Lung microvascular endothelial cell (primary cell): ENCODE results near the gene PPP6R1. TPM values are rescaled to one million over a fixed set of nuclear protein-coding genes. Genes with fewer than 3 reads are reported as not detected.

Experiments
- total RNA-seq: library from RNA; depleted of rRNA; stranded (reverse); fragments of >200 nt; gene quantifications from 2 replicates; pipeline ENCODE4 v1.2.1, GENCODE V29; 2014

PPP6R1 gene
- total RNA-seq, 1 donor from 2014 or later: 24.8 TPM

Other genes with a start within 250 kb of the PPP6R1 start
- not detected in 2 replicates for gene GP6, start 220.8 kb downstream of the PPP6R1 start, total RNA-seq
- gene RDH13, start 195.9 kb downstream of the PPP6R1 start, total RNA-seq: 10.2 and 19.0 TPM in 2 replicates
- 9.9 and 12.0 TPM in 2 replicates for gene EPS8L1, start 183.1 kb downstream of the PPP6R1 start, total RNA-seq
- 18.1 and 25.8 TPM in 2 replicates for gene PPP1R12C, start 141.4 kb downstream of the PPP6R1 start, total RNA-seq
- 1.7 TPM in 1 of 2 replicates, not detected in the other for gene TNNT1, start 109.8 kb downstream of the PPP6R1 start, total RNA-seq
- not detected in 2 replicates for gene TNNI3, start 101.3 kb downstream of the PPP6R1 start, total RNA-seq
- gene DNAAF3, start 92.4 kb downstream of the PPP6R1 start, total RNA-seq: 0.22 and 0.40 TPM in 2 replicates
- not detected in 2 replicates for gene SYT5, start 78.7 kb downstream of the PPP6R1 start, total RNA-seq
- under 0.01 TPM in 2 replicates for gene PTPRH, start 49.5 kb downstream of the PPP6R1 start, total RNA-seq
- gene TMEM86B, start 30.3 kb downstream of the PPP6R1 start, total RNA-seq: 0.44 and 0.99 TPM in 2 replicates
- gene HSPBP1, start 21.1 kb upstream of the PPP6R1 start, total RNA-seq: 17.2 and 19.0 TPM in 2 replicates
- under 0.01 and 1.2 TPM in 2 replicates for gene BRSK1, start 25.0 kb upstream of the PPP6R1 start, total RNA-seq
- gene TMEM150B, start 66.3 kb upstream of the PPP6R1 start, total RNA-seq: not detected in 2 replicates
- 2.2 and 3.0 TPM in 2 replicates for gene KMT5C, start 80.9 kb upstream of the PPP6R1 start, total RNA-seq
- not detected in 2 replicates for gene COX6B2, start 95.7 kb upstream of the PPP6R1 start, total RNA-seq
- not detected in 2 replicates for gene GARIN5B, start 104.2 kb upstream of the PPP6R1 start, total RNA-seq
- gene IL11, start 111.4 kb upstream of the PPP6R1 start, total RNA-seq: under 0.01 TPM in 1 of 2 replicates, not detected in the other
- gene TMEM190, start 117.8 kb upstream of the PPP6R1 start, total RNA-seq: not detected in 2 replicates
- gene TMEM238, start 125.3 kb upstream of the PPP6R1 start, total RNA-seq: 0.22 and 0.40 TPM in 2 replicates
- 118 and 119 TPM in 2 replicates for gene RPL28, start 126.9 kb upstream of the PPP6R1 start, total RNA-seq
- gene UBE2S, start 148.8 kb upstream of the PPP6R1 start, total RNA-seq: 44.4 and 76.5 TPM in 2 replicates
- gene SHISA7, start 184.3 kb upstream of the PPP6R1 start, total RNA-seq: not detected in 2 replicates
- gene ISOC2, start 202.6 kb upstream of the PPP6R1 start, total RNA-seq: 60.7 and 61.9 TPM in 2 replicates
- not detected in 2 replicates for gene C19orf85, start 205.7 kb upstream of the PPP6R1 start, total RNA-seq
- gene ZNF628, start 217.6 kb upstream of the PPP6R1 start, total RNA-seq: 0.65 and 0.79 TPM in 2 replicates
- 5.2 and 7.2 TPM in 2 replicates for gene NAT14, start 226.2 kb upstream of the PPP6R1 start, total RNA-seq
- gene SSC5D, start 229.4 kb upstream of the PPP6R1 start, total RNA-seq: 0.22 TPM in 1 of 2 replicates, not detected in the other